SK-N-SH treated with all-trans-retinoic acid at 6 μM for 48 hours (cell line): ENCODE results near the gene KCNB1.

Source experiments
- ARNTL ChIP-seq: fragments of 450-650 bp; formaldehyde crosslinking; IDR thresholded peaks from 2 replicates; pipeline ENCODE4 v1.5.0; 2020; ENCODE audit warnings: low read depth, mild to moderate bottlenecking, moderate library complexity, borderline replicate concordance
- ESRRG ChIP-seq: fragments of 250-450 bp; sonication (Bioruptor Pico); IDR thresholded peaks from 2 replicates; pipeline ENCODE4 v1.6.1; 2021; ENCODE audit warnings: mild to moderate bottlenecking
- GLIS3 ChIP-seq: fragments of 250-450 bp; sonication (Bioruptor Pico); IDR thresholded peaks from 2 replicates; pipeline ENCODE4 v1.5.0; 2020; ENCODE audit warnings: mild to moderate bottlenecking, moderate library complexity
- ISL1 ChIP-seq: fragments of 250-450 bp; sonication (Bioruptor Pico); IDR thresholded peaks from 2 replicates; pipeline ENCODE4 v2.1.2; 2022; ENCODE audit warnings: mild to moderate bottlenecking, moderate library complexity
- PPARA ChIP-seq: fragments of 250-450 bp; sonication (Bioruptor Pico); IDR thresholded peaks from 2 replicates; pipeline ENCODE4 v1.5.0; 2020; ENCODE audit warnings: mild to moderate bottlenecking, borderline replicate concordance
- RARB ChIP-seq: fragments of 250-450 bp; sonication (Bioruptor Pico); IDR thresholded peaks from 2 replicates; pipeline ENCODE4 v1.8.0; 2021; ENCODE audit warnings: mild to moderate bottlenecking, moderate library complexity
- TOX ChIP-seq: fragments of 250-450 bp; sonication (Bioruptor Pico); IDR thresholded peaks from 2 replicates; pipeline ENCODE4 v1.8.0; 2021; ENCODE audit warnings: mild to moderate bottlenecking, moderate library complexity, borderline replicate concordance
- ZFP3 ChIP-seq: fragments of 250-450 bp; sonication (Bioruptor Pico); IDR thresholded peaks from 2 replicates; pipeline ENCODE4 v1.5.0; 2020; ENCODE audit warnings: mild to moderate bottlenecking, moderate library complexity
- ZFP30 ChIP-seq: fragments of 450-650 bp; formaldehyde crosslinking; IDR thresholded peaks from 2 replicates; pipeline ENCODE4 v1.5.0; 2022; ENCODE audit warnings: mild to moderate bottlenecking, moderate library complexity
- ZNF70 ChIP-seq: fragments of 450-650 bp; formaldehyde crosslinking; IDR thresholded peaks from 2 replicates; pipeline ENCODE4 v1.5.0; 2020; ENCODE audit warnings: mild to moderate bottlenecking, moderate library complexity
- ZNF8 ChIP-seq: fragments of 450-650 bp; formaldehyde crosslinking; IDR thresholded peaks from 2 replicates; pipeline ENCODE4 v1.5.0; 2020; ENCODE audit warnings: mild to moderate bottlenecking, moderate library complexity
- TF ChIP-seq, protein P1 (sequence below): fragments of 250-450 bp; sonication (Bioruptor Pico); IDR thresholded peaks from 2 replicates; pipeline ENCODE4 v1.5.1; 2020; ENCODE audit warnings: low read depth, mild to moderate bottlenecking, moderate library complexity
- TF ChIP-seq, protein P2 (sequence below): fragments of 250-450 bp; sonication (Bioruptor Pico); IDR thresholded peaks from 2 replicates; pipeline ENCODE4 v1.8.0; 2020; ENCODE audit warnings: mild to moderate bottlenecking, moderate library complexity, borderline replicate concordance

DNA sequence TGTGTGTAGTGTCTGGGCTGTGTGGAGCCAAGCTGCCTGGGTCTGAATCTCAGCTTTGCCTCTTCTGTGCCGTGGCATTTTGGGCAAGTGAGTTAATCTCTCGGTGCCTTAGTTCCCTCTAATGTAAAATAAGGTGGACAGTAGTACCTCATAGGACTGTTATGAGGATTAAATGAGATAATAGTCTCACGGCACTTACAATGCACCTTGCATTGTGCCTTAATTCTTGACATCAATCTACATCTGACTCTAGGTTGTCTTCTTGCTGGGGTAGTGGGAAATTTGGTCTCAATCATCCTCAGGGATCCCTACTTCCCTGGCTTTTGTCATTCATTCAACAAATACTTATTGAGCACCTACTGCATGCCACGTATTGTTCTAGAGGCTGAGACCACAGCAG lies 133.9 kb downstream of the KCNB1 start:
- TF ChIP-seq, protein P1, sequence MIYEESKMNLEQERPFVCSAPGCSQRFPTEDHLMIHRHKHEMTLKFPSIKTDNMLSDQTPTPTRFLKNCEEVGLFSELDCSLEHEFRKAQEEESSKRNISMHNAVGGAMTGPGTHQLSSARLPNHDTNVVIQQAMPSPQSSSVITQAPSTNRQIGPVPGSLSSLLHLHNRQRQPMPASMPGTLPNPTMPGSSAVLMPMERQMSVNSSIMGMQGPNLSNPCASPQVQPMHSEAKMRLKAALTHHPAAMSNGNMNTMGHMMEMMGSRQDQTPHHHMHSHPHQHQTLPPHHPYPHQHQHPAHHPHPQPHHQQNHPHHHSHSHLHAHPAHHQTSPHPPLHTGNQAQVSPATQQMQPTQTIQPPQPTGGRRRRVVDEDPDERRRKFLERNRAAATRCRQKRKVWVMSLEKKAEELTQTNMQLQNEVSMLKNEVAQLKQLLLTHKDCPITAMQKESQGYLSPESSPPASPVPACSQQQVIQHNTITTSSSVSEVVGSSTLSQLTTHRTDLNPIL (CRISPR knock-in tag): no peak
- no peak for TF ChIP-seq ZFP30
- TF ChIP-seq, protein P2, sequence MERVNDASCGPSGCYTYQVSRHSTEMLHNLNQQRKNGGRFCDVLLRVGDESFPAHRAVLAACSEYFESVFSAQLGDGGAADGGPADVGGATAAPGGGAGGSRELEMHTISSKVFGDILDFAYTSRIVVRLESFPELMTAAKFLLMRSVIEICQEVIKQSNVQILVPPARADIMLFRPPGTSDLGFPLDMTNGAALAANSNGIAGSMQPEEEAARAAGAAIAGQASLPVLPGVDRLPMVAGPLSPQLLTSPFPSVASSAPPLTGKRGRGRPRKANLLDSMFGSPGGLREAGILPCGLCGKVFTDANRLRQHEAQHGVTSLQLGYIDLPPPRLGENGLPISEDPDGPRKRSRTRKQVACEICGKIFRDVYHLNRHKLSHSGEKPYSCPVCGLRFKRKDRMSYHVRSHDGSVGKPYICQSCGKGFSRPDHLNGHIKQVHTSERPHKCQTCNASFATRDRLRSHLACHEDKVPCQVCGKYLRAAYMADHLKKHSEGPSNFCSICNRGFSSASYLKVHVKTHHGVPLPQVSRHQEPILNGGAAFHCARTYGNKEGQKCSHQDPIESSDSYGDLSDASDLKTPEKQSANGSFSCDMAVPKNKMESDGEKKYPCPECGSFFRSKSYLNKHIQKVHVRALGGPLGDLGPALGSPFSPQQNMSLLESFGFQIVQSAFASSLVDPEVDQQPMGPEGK (CRISPR knock-in tag): no peak
- TF ChIP-seq ESRRG (CRISPR knock-in tag): no peak
- TF ChIP-seq RARB: no peak
- no peak for TF ChIP-seq ISL1 (CRISPR knock-in tag)
- no peak for TF ChIP-seq ARNTL (CRISPR knock-in tag)
- no peak for TF ChIP-seq ZNF8 (CRISPR knock-in tag)
- TF ChIP-seq ZFP3 (CRISPR knock-in tag): no peak
- TF ChIP-seq PPARA (CRISPR knock-in tag): no peak
- TF ChIP-seq GLIS3: no peak
- no peak for TF ChIP-seq ZNF70 (CRISPR knock-in tag)
- no peak for TF ChIP-seq TOX
